ENCODE results near the gene PLK2. TPM values are rescaled to one million over a fixed set of nuclear protein-coding genes. Genes with fewer than 3 reads are reported as not detected.

Gene PLK2
- total RNA-seq, 2 donors from 2014 or later, result 60.1 to 69.4 TPM

DNA sequence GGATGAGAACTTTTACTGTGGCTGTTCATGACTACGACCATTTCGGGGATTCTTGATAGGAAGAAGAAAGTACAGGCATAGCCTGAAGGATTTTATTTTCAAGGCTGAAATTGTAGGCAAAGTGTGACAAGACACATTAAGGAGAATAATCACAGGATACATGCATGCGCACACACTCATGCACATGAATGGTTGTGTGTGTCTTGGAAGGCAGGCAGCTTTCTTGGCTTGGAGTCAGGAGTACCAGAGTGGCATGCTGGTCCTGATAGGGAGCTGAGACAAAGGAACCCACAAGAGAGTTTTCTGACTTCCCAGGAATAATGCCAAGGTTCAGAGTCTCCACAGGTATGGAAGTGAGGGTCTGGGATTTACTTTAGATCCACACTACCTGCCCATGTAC, 22.2 kb downstream of the PLK2 start:
- 96% methylated on average over 3 of the region's 3 CpGs for WGBS
- Histone ChIP-seq H3K27me3 (replicated peaks; ENCODE audit: insufficient read depth) (no peaks in the 10 kb centered on the region), H3K36me3 (no peaks in the 10 kb centered on the region), H3K4me3 (no peak overlapping the region), H3K4me1 (replicated peaks) (no peaks in the 10 kb centered on the region), H3K27ac (no peak overlapping the region), H3K9me3 (no peaks in the 10 kb centered on the region)
- TF ChIP-seq CTCF (IDR thresholded peaks at IDR 0.05) (no peak), POLR2A (IDR thresholded peaks at IDR 0.05) (no peak), POLR2AphosphoS5 (IDR thresholded peaks at IDR 0.05) (no peak)
- no peak for DNase-seq (ENCODE audit: low spot score)
- intact Hi-C loops (cut with DNase I), result no loop called here

- Histone ChIP-seq H3K4me3 (no peak overlapping the region), H3K4me1 (replicated peaks) (no peaks in the 10 kb centered on the region), H3K9me3 (no peaks in the 10 kb centered on the region), H3K27ac (no peak overlapping the region), H3K27me3 (replicated peaks; ENCODE audit: insufficient read depth) (no peaks in the 10 kb centered on the region), H3K36me3 (no peaks in the 10 kb centered on the region)
- WGBS, result 75% methylated on average over 2 of the region's 2 CpGs
- DNase-seq (ENCODE audit: low spot score), result no peak
- no peak for TF ChIP-seq POLR2A (IDR thresholded peaks at IDR 0.05)
- no peak for TF ChIP-seq CTCF (IDR thresholded peaks at IDR 0.05)
- no peak for TF ChIP-seq POLR2AphosphoS5 (IDR thresholded peaks at IDR 0.05)
- intact Hi-C loops (cut with DNase I), result no loop called here
These were observed 28.1 kb downstream of the PLK2 start for GRCh38 chr5:58431832-58432231.

DNA sequence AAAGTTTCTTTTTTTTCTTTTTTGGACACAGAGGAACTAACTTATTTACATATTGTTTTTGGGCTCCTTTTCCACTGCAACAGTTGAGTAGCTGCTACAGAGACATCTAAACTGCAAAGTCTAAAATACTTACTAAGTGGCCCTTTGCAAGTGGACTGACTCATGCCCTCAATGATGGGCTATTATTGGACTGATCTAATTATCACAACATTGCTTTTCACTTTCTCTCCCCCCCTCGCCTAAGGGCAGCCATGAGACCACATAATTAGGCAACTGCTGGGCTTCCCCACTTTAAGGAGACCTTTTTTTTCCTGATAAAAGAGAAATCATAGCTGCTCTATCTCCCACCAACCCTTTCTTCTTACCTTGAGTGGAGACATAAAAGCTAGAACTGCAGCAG, 47.0 kb downstream of the PLK2 start:
- no peak for TF ChIP-seq CTCF (IDR thresholded peaks at IDR 0.05)
- TF ChIP-seq POLR2A (IDR thresholded peaks at IDR 0.05), result no peak
- TF ChIP-seq POLR2AphosphoS5 (IDR thresholded peaks at IDR 0.05), result no peak
- Histone ChIP-seq H3K36me3 (no peaks in the 10 kb centered on the region), H3K27me3 (replicated peaks; ENCODE audit: insufficient read depth) (no peaks in the 10 kb centered on the region), H3K27ac (no peak overlapping the region), H3K4me3 (no peak overlapping the region), H3K4me1 (replicated peaks) (no peaks in the 10 kb centered on the region), H3K9me3 (no peaks in the 10 kb centered on the region)
- 81% methylated on average over 1 of the region's 1 CpG for WGBS
- DNase-seq (ENCODE audit: low spot score), result no peak
- intact Hi-C loops (cut with DNase I), result no loop called here

DNA sequence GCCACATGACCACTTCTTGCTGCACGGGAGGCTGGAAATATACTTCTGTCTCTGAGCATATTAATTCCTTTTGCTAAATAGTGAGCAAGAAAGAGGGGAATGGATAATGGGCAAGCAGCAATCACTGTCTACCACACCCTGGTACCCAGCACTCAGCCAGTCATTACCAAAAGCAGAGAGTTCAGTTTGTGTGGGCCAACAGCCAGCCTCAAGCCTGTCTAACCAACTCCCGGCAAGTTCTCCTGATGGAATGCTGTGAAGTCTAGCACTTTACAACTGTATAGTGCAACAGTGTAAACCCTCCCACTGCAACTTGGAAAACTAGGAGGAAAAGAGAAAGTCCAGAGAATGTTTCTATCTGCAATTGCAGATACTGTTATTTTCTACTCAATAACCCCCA, 47.8 kb downstream of the PLK2 start:
- 54% methylated on average over 2 of the region's 2 CpGs for WGBS
- H3K4me3 ChIP-seq, result no peak overlapping the region
- no peak for DNase-seq (ENCODE audit: low spot score)
- intact Hi-C loops (cut with DNase I), result no loop called here
- H3K27me3 ChIP-seq (replicated peaks; ENCODE audit: insufficient read depth), result no peaks in the 10 kb centered on the region
- TF ChIP-seq POLR2A (IDR thresholded peaks at IDR 0.05), result no peak
- no peak for TF ChIP-seq POLR2AphosphoS5 (IDR thresholded peaks at IDR 0.05)
- no peak for TF ChIP-seq CTCF (IDR thresholded peaks at IDR 0.05)
- no peaks in the 10 kb centered on the region for H3K4me1 ChIP-seq (replicated peaks)
- H3K27ac ChIP-seq, result no peak overlapping the region
- no peaks in the 10 kb centered on the region for H3K9me3 ChIP-seq
- H3K36me3 ChIP-seq, result no peaks in the 10 kb centered on the region

DNA sequence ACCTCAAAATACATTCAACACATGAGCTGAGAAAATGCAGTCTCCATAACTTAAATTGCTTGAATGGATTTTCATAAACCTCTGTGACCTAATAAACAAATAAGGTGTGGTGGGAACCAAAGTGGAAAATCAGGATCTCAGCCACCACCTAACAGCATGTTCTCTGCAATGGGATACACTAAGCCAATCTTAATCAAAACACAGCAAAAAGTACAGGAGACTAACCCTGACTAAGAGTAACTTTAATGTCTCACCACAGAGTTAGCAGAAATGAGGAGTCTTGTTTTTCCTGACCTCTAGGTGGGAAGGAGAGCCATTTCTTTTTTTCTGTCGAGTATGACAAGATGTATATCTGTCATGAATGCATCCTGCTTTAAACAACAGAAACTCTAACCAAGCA, 48.5 kb downstream of the PLK2 start:
- Histone ChIP-seq H3K9me3 (no peaks in the 10 kb centered on the region), H3K4me1 (replicated peaks) (no peaks in the 10 kb centered on the region), H3K27ac (no peak overlapping the region), H3K4me3 (no peak overlapping the region), H3K27me3 (replicated peaks; ENCODE audit: insufficient read depth) (no peaks in the 10 kb centered on the region), H3K36me3 (no peaks in the 10 kb centered on the region)
- 35% methylated on average over 1 of the region's 1 CpG for WGBS
- intact Hi-C loops (cut with DNase I), result no loop called here
- DNase-seq (ENCODE audit: low spot score), result no peak
- TF ChIP-seq CTCF (IDR thresholded peaks at IDR 0.05) (no peak), POLR2A (IDR thresholded peaks at IDR 0.05) (no peak), POLR2AphosphoS5 (IDR thresholded peaks at IDR 0.05) (no peak)

Measured in prostate gland (tissue), 2 donors.